Stimulated activated CD8-positive, alpha-beta memory T cell treated with anti-CD3 and anti-CD28 coated beads, Interleukin-4, amount 100 ng/mL, for 1 hour (primary cell): Measurements from ENCODE around the gene EMD.
A peak's percentile ranks its signal among the peaks of the same experiment; 100 is the strongest.

Source experiments
- DNase-seq, 2 donors: peaks; one replicate each; pipeline ENCODE4 v3.0.0-alpha.2; 2020; ENCODE audit warnings: low read depth in 2 of 2, low spot score in 1 of 2

The EMD gene

DNA sequence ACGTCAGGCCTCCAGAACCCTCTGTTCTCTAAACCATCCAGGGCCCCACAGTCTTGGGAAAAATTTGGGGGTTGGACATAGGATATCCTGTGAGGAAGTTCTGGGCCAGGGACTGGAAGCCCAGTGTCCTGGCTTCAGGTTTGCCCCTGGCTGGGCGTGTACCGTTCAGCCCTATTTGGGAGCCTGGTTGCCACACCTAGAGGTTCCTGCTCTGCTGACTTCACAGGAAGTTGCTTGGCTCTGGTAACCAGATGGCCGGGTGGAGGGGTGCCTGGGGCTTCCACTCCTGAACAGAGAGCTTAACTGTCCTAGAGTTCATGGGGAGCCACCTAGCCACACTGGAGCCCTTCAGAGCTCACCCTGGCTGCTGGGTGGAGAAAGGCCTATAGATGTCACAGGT, 33.4 kb downstream of the EMD start:
- no peak for DNase-seq

DNA sequence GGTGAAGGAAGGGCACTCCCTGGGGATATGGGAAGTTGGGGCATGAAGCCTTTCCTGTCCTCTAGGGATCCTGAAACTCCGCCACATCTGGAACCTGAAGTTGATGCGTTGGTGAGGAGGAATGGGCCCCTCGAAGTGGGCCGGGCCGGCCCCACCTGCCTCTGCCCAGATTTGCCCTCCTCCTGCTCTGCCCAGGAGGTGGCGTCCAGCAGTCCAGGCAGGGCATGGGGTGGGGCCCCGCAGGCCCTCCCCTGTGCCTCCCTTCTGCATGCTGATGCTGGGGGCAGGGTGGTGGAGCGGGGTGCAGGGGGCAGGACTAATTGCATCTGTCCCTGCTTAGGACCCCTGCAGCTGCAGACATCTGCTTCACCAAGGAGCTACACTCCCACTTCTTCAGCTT, 34.0 kb downstream of the EMD start:
- DNase-seq = no peak

DNA sequence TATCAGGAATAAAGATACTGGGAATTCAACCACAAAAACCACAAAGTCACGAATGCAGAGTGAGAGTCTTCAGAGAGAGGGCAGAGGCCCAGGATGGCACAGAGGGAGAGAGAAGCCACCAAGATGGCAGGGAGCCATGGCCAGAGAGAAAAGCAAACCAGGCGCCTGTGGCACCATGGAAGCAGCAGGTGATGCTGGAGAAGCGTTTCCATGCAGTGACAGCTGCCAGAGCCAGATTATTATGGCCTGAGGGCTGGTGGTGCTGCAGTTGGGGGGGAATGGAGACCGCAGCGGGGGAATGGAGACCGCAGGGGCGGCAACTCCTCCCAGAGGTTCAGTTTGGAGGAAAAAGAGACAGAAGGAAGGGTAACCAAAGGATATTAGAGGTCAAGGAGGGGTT, 38.1 kb downstream of the EMD start:
- DNase-seq = no peak

DNA sequence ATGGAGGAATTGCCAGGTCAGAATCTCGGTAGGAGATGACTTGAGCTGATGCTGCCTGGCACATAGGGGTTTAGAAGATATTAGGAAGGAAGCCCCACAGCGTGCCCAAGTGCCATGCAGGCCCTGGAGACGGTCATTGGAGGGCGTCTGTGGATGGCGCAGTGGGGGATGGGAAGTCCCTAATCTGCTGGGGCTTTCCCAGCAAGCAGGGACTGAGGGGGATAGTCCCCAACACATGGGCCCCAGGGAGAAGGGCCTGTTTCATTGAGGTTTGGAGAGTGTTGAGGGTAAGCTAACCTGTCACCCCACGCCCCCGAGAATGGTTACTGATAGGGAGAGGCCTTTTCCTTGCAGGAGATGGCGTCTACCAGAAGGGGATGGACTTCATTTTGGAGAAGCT, 40.1 kb downstream of the EMD start:
- no peak for DNase-seq

DNA sequence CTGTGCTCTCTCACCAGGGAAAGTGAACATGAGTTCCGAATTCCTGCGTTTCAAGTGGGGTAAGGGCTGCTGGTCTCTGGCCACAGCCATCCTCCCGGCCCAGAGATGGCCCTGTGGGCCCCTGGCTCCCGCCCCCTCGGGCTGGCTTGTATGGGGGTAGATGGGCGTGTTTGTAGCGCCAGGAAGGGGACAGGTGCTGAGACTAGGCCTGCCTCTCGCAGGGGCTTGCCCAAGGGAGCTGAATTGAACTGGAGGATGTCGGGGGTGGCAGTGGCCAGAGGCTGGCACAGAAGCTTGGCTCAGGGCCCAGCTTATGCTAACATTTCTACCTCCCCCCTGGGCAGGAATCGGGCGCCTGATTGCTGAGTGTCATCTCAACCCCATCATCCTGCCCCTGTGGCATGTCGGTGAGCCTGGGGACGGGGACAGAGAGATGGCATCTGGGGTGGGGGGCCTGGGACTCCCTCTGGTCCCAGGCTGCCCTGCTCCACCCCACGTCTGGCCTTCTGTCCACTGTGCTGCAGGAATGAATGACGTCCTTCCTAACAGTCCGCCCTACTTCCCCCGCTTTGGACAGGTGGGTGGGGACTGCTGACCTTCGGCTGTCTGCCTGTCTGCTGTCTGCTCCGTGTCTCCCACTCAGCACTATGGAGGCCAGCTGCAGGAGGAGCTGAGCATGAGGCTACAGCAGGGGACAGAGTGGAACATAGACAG, 40.8 kb downstream of the EMD start:
- DNase-seq = no peak

DNA sequence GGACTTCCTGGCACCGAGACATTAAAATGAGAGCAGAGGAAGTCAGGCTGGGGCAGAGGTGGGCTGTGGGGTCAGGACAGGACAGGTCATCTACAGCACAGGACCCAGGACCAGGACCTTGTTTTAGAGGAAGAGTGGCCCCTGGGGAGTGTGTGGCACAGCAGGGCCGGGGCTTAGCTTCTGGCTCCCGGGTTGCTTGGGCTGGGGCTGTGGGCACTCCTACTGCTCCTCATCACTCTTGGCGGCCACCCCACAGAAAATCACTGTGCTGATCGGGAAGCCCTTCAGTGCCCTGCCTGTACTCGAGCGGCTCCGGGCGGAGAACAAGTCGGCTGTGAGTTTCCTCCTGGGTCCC, 41.3 kb downstream of the EMD start:
- DNase-seq = no peak

DNA sequence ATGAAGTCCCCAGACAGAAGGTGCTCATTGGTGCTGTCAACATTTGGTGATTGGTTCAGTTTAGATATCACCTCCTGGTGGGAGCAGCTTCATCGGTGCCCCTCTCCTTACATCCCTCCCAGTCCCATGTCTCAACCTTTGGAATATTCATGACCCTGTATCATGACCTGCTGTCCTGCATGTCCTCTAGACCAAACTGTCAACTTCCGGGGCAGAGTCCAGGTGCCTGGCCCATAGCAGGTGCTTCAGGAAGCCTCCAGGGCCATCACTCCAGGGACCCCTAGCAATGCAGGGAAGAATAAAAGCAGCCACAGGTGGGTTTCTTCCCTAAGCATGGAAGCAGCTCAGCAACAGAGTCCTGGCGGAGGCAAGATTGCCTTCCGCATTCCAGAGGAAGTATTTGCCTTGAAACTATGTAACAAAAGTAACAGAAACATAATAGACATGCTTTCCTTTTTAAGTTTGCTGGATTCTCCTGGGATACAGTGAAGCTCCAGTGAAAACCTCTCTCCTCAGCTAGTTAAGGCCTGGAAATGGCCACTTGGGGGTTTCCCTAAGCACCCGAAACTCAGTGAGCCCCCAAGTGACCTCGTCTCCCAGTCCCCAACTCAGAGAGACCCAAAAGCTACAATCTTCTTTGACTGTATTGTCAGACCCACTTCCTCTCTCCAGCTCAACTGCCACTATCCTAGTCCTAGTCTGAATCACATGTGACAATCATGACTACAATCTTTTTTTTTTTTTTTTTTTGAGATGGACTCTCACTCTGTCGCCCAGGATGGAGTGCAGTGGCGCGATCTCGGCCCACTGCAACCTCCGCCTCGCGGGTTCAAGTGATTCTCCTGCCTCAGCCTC, 48.0 kb downstream of the EMD start:
- no peak for DNase-seq

DNA sequence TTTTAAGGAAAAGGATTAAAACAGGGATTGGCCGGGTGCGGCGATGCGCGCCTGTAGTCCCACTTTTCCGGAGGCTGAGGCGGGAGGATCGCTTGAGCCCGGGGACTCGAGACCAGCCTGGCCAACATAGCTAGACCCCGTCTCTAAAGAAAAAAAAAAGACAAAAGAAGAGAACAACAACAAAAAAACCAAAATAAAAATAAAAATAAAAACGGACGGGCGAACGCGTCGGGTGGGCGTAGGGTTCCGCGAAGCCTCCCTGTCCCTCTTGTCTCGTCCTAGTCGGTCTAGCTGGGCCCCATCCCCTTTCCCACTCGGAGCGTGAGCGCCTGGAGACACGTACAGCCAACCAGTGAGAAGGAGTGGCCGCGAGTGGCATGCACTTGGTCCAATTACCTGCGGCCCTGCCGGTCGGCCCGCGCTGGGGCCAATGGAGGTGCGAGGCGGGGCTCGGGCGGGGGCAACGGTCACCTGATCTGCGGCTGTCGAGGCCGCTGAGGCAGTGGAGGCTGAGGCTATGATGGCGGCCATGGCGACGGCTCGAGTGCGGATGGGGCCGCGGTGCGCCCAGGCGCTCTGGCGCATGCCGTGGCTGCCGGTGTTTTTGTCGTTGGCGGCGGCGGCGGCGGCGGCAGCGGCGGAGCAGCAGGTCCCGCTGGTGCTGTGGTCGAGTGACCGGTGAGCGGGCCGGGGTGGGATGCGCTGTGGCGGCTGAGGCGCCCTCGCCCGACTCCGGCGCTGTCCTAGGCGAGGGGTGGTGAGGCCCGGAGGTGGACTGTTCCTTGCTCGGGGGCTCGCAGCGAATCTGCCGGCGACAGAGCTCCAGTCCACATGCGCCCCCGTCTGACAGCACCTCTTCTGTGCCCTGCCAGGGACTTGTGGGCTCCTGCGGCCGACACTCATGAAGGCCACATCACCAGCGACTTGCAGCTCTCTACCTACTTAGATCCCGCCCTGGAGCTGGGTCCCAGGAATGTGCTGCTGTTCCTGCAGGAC, 49.4 kb downstream of the EMD start, which contains the start of gene ATP6AP1:
TSS of gene ATP6AP1 (plus strand) at position 502 of the 996 bp plus-strand sequence. CDS start at position 518, 16 bp downstream.
- DNase-seq = peak; percentile 56 to 74

DNA sequence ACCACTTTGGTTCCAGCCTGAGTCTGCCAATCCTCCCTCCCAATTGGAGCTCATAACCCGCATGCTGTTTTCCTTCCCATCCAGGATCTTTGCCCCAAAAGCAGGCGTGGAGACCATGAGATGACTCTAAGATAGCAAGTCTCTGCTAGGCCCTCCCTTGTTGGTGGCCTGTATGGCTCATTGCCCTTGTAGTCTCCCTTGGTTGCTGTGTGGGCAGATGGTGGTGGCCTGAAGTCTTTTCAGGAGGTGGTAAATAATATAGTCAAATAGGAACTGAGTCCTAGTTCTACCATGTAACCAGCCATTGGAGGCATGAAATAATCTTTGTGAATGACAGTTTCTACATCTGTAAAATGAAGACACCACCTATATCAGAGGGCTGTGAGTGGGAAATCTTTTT, 50.6 kb downstream of the EMD start:
- no peak for DNase-seq

DNA sequence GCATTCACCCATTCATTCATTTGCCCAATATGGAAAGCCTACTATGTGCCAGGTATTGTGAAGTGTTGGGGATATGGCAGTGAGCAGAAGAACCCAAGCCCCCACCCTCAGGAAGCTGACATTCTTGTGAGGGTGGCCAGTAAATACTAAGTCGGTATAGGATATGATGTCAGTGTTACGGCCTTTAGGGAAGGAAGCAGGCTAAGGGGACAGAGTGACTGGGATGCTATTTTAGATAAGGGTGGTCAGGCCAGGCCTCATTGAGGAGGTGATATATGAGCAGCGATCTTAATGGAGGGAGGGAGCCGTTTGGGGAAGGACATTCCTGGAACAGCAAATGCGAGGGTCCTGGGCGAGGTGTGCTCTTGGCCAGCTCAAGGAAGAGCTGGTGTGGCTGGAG, 51.4 kb downstream of the EMD start:
- no peak for DNase-seq

DNA sequence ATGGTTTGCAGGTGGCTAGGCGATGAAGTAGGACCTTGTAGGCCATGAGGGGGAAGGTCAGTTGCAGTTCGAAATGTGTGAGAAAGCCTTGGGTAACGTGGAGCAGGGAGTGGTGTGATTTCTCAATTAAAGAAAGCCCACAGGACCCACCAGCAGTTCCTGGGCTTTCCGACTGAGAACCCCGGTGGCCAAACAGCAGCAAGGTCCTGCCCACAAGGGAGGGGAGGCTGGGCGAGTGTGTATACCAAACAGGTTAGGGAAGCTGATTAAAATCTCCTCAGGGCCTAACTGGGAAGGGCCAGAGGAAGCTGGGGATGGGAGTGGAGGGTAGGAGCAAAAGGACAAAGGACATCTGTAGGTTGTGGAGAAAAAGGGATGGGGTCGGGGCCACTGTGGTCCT, 51.8 kb downstream of the EMD start:
- no peak for DNase-seq
